ENCODE measurements around the gene RHOF.

- TF ChIP-seq POLR2A (IDR thresholded peaks at IDR 0.05) (no peak), CTCF (IDR thresholded peaks at IDR 0.05) (no peak), POLR2AphosphoS5 (IDR thresholded peaks at IDR 0.05) (no peak)
Observed at GRCh38 chr12:121770388-121770787, 23.1 kb downstream of the RHOF start.

All from gastroesophageal sphincter (tissue), 3 donors.